ENCODE results near the gene XYLT2. TPM values are rescaled to one million over a fixed set of nuclear protein-coding genes. Genes with fewer than 3 reads are reported as not detected.
A peak's percentile ranks its signal among the peaks of the same experiment; 100 is the strongest.
"Not testable (repeated sequence)": the region's sequence is repeated elsewhere in the genome, so short reads cannot be mapped to it uniquely, and the experiment has no call there.

Gene XYLT2
- polyA plus RNA-seq, 3 donors = 15.5 to 16.7 (median 15.8) TPM

DNA sequence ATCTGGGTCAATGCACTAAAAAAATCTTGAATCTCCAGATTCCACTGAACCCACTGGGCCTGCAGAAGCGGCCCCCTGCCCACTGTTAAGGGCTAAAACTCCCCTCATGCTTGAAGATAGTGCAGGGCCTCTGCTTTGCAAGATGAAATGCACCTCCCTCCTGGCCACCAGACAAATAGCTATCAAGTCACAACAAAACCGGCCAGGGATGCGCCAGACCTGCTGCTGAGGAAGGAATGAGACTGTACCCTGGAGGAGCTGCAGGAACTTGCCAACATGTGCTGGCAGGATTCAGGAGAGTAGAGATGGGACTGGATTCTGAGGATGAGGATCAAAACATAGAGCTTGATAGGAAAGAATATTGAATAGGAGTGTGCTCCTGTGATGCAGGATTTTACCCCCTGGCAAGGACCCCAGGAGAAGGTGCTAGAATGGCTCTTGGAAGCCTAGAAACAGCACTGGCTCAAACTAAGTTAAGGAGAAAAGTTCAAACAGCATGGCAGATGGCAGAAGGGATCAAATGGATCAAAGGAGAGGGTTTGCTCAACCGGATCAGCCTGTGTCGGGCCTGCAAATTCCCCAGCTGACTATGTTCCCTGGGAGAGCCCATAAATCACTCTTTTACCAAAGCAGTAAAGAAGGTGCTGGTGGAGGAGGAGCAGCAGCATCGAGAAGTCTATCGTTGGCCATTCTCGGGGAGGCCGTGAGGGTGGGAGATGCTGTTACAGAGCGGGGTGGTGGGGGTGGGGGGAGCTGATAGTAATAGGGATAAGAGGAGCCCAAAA lies 27.2 kb upstream of the XYLT2 start:
- peak; percentile 56 to 79 (median 71) for DNase-seq (ENCODE audit: low read depth in 3 of 3, low spot score in 2 of 3)

DNA sequence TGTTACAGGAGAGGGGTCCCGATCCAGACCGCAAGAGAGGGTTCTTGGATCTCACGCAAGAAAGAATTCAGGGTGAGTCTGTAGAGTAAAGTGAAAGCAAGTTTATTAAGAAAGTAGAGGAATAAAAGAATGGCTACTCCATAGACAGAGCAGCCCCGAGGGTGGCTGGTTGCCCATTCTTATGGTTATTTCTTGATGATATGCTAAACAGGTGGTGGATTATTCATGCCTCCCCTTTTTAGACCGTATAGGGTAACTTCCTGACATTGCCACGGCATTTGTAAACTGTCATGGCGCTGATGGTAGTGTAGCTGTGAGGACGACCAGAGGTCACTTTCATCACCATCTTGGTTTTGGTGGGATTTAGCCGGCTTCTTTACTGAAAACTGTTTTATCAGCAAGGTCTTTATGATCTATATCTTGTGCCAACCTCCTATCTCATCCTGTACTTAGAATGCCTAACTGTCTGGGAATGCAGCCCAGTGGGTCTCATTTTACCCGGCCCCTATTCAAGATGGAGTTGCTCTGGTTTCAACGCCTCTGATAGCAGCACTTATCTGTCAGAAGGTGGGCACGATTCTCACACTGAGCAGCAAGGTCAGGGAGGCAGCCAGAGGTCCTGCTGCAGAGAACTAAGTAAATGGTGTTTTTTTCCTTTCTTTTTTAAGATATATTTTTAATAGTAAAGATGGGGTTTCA lies 26.5 kb upstream of the XYLT2 start:
- DNase-seq (ENCODE audit: low read depth in 3 of 3, low spot score in 2 of 3) = no peak

DNA sequence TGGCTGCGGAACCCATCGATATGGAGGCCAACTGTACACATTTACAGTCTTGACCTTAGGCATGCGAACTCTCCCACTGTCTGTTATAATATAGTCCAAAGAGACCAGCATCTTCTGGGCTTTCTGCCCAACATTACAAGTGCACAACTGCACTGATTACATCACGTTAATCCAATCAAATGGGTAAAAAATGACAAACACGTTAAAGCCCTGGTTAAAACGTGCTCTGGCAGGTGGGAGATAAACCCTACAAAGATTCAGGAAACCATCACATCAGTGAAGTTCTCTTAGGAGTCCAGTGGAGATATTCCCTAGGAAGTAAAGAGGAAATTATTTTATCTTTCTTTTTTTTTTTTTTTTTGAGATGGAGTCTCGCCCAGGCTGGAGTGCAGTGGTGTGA lies 23.7 kb upstream of the XYLT2 start:
- no peak for DNase-seq (ENCODE audit: low read depth in 3 of 3, low spot score in 2 of 3)

DNA sequence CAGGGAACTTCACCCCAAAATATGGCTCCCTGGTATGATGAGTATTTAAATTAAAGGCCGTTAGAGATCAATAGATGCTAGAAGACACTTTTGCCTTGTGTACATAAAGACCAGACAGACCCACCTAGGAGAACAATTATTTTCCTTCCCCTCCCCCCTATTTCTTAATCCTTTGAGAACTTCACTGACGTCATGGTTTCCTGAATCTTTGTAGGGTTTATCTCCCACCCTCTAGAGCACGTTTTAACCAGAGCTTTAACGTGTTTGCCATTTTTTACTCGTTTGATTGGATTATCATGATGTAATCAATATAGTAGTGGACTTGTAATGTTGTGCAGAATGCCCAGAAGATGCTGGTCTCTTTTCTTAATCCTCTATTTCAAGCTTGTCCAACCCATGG lies 22.9 kb upstream of the XYLT2 start:
- DNase-seq (ENCODE audit: low read depth in 3 of 3, low spot score in 2 of 3) = no peak

DNA sequence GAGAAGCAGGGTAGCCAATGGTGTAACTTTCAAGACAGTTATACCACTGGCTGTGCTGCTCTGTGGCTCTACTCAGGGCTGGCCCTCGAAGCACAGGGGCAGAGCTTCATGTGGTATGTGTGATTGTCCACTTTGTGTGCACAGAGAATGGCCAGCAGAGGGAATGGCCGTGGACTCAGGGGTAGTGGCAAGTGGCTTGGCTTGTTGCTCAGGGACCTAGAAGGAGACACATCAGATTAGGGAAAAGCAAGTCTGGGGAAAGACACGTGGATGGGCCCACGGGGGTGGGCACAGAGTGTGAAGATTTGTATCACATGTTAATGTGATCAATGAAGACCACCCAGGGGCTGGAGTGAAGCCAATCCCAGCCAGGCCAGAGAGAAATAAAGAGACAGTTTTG lies 20.0 kb upstream of the XYLT2 start:
- DNase-seq (ENCODE audit: low read depth in 3 of 3, low spot score in 2 of 3) = no peak

DNA sequence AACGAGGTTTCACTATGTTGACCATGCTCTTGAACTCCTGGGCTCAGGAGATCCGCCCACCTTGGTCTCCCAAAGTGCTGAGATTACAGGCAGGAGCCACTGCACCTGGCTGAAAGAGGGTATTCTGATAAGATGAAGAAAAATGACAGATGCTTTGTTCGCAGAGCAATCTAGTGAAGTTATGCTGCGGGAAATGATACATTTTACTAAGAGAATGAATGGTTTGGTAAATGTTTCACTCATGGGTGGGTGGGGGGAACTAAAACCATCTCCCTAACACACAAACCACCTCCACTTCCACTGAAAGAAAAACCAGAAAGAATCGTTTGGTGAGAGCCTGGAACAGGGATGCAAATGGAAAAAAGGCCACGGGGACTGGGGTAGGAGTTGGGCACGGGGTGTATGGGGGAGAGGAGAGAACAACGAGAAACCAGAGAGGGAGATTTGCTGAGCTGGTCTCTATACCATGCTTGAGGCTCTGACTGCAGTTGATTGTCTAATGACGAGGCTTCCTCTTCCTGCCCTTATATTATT lies 19.0 kb upstream of the XYLT2 start:
- DNase-seq (ENCODE audit: low read depth in 3 of 3, low spot score in 2 of 3) = no peak

DNA sequence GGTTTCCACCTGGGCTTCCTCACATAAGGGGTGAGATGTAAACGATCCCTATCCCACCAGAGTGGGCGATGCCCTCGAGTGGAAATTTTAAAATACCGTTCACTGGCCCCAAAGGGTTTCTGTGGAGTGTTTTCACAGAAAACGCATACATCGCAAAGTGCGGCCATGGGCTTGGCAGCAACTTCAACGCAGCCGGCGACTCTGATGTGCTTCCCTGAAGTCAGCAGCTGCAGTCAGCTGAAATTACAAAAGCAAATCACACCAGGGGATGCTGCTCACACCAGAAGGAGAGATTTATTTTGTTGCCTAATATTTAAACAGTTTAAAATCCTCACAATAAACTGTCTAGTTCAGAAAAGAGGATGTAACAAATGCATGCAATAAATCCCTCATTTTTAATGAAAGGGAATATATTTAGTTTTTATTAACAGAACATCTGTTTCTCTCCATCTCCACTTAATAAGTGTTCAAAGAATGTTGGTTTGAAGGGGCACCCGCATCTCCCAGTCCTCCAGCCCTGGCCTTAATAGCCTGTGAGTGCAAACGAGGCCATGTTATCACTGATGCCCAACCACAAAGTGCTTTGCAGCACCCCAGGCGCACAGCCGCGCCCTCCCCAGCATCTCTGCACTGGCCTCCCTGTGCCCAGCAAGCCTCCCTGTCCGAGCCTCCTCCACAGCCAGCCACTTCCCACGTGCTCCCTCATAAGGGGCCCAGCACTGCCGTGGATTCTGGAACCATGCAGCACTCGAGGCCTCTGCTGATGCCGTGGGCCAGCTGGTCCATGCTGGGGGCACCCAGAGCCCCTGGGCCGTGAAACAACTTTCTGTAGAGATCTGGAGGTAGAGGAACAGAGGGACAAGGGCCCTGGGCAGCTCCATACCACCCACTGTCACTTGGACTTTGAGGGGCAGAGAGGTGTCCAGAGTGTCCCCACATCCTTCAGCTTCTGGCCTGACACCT lies 17.3 kb upstream of the XYLT2 start:
- peak in 1 of 3 donors; percentile 56 for DNase-seq (ENCODE audit: low read depth in 3 of 3, low spot score in 2 of 3)

DNA sequence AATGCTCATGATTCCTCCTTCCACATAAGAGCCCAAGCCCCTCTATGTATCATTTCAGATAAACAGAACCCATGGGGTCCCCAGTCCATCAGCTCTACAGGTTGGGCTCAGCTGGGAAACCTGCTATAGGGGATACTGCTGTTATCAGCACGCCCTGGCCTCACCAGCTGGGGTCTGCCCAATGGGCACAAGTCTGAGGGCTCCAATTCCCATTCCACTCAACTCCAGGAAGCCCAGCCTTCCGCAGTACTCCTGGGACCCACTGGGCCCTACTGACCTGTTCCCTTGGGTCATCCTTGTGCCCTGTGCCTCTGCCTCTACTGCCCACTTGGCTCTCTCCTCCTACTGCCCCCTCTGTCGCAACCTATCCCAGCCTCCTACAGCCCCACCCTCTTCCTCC lies 16.2 kb upstream of the XYLT2 start:
- DNase-seq (ENCODE audit: low read depth in 3 of 3, low spot score in 2 of 3) = no peak

DNA sequence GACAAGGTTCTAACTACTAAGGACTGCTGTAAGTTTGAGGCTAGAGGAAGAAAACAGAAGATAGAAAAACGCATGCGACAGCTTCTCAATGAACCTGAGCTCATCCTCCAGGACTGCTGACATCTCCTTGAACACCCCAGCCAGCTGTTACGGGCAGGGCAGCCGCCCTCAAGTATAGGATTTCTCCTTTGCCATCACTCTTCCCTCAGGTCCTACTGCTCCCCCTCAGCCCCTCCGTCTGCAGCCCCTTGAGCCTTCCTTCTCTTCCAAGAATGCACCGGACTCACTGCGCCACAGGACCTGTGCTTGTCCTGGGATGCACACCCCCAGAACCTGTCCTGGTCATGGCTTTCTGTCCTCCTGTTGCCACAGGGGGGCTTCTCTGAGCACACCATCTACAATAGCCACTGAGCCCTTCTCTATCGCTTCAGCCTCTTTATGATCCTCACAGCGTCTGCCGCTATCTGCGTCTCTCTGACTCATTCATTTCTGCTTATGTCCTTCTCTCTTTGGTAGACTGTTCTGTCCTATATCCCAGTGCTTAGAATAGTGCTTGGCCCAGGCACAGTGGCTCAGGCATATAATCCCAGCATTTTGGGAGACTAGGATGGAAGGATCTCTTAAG lies 15.7 kb upstream of the XYLT2 start:
- no peak for DNase-seq (ENCODE audit: low read depth in 3 of 3, low spot score in 2 of 3)

DNA sequence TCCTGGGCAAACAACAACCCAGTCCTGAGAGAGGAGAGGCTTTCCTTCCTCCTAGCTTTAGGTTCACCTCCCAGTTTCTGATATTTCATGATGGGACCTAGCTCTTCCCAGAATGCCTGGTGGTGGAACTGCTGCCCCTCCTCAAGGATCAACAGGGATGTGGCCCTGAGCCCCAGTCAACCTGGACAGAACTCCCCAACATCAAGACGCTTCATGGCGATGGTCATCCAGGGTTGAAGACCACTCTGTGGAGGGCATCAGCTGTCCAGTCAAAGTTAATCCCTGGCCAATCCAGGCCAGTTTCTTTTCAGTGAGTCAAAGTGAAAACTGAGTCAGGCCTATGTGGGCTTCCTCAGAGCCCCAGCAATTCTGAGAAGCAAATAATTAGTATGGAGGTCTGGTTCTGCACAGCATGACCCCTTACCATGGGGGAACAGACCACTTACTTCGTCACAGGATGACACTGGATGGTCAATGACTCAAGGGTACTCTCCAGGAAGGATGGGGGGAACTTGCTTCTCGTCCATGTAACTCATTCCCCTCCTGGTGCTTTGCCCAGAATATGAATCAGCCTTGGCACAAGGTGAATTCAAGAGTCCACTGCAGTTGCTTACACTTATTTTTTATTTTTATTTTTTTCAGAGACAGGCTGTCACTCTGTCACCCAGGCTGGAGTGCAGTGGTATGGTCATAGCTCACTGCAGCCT lies 14.7 kb upstream of the XYLT2 start:
- no peak for DNase-seq (ENCODE audit: low read depth in 3 of 3, low spot score in 2 of 3)

DNA sequence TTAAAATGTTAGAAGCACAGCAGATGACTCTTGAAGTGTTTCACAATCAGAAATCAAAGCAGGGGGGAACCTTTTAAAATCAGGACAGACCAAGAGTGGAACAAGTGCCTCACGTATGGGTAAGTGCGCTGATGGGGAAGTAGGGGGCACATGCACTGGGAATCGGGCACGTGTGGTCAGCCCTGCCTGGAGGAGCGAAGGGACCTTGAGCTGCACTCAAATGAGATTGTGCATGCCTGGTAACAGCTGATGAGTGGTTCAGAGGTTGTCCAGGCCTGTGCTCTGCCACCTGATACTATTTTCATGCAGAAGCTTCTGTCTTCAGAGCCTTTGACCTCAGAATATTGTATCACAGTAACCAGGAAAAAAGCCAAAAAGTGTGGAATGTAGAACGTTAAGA lies 13.7 kb upstream of the XYLT2 start:
- no peak for DNase-seq (ENCODE audit: low read depth in 3 of 3, low spot score in 2 of 3)

DNA sequence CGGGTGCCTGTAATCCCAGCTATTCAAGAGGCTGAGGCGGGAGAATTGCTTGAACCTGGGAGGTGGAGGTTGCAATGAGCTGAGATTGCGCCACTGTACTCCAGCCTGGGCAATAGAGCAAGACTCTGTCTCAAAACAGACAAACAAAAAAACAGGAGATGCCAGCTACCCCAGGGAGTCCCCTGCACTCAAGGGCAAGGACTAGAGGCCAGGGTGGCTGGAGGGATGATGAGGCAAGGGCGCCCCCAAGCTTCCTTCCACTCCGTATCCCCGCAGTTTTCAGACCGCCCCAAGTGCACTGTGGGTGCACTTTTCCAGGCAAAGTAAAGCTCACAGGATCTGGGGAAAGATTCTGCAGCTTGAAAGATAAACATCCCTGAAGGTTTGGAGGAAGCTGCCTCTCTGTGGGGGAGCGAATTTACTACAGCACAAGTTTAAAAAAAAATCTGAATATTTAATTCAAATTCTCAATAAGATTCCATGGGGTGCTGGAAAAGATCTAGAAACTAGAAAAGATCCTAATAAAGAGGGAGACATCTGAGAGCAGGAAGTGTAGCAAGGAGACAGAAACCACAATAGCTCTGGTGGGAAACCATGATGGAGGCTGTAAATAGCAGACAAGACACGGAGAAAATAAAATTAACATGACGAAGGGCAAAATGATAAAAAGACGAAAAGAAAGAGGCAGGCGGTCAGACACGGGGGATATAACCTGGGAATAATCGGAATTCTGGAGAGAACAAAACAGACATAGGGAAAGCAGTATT lies 12.5 kb upstream of the XYLT2 start:
- not testable (repeated sequence) for DNase-seq (ENCODE audit: low read depth in 3 of 3, low spot score in 2 of 3)

DNA sequence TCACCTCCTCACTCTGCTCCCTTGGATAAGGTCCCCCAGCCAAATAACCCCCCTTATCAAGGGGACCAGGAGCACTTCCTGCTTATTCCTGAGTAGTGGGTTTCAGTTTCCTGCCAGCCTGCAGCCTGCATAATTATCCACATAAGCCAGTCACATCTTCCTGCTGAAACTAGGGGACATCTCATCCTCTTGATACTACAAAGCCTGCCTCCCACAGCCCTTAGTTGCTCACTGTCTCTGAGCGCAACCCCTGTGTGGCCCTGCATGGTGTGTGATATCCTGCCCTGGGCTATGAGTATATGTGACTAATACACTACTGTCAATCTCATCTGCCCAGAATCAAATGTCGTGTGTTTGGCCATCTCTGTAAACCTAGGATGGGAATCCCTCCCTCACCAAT lies 8.0 kb upstream of the XYLT2 start:
- no peak for DNase-seq (ENCODE audit: low read depth in 3 of 3, low spot score in 2 of 3)

DNA sequence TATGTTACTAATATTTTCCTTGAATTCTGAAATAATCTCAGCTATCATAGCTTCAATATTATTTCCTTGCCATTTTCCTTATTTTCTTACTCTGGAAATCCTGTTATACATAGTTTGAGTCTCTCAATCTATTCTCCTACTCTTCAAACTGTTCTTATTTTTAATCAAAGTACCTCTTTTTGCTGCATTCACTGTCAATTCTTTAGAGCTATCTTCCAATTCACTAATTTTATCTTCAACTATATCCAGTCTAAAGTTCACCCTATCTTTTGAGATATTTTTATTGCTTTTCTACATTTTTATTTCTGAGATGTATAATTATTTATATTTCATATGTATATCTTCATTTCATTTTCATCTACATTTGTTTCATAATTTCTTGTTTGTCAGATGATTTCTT lies 7.3 kb upstream of the XYLT2 start:
- DNase-seq (ENCODE audit: low read depth in 3 of 3, low spot score in 2 of 3) = no peak

DNA sequence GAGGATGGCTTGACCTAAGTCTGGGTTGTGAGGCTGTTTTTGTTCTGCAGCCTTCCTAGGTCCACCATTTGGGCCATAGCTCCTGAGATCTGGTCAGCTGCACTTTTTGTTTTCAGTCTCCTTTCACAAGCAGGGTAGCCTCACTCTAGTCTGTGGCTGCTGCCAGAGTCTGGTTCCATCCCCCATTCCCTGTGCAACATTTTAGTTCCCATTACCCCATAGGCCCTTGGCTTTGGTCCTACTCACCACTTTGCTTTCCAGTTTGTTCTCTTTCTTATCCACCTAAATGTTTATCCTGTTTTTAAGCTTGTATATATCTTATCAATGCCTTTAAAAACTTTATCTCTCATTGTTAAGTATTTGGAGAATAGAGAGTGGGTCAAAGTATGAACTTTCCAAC lies 6.5 kb upstream of the XYLT2 start:
- no peak for DNase-seq (ENCODE audit: low read depth in 3 of 3, low spot score in 2 of 3)

DNA sequence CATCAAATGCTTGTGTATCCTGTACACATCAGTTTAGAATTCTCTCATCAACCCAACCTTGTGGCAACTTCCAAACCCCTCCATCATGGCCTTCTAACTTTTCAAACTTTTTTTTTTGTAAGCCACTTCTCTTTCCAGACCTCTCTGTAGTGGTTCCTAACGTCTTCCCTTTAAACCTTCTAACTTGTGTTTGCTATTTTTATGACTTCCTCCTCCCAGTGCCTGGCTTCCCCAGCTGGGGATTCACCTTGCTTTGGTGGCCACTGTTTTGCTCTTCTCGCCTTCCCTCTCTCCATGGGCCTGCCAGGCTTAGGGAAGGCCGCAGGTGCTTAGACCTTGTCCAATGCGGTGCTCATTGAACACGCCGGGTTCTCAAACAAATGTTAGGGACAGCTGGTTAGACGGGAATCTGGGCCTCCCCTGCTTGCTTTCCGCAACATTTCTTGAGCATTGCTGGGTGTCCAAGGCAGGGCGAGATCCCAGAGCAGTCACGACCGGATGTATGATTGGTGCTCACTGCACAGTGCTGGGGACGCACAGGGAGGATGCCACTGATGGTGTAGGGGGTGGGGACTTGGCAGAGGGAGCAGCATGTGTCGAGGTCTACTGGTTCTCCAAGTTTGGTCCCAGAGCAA lies 1.1 kb upstream of the XYLT2 start:
- DNase-seq (ENCODE audit: low read depth in 3 of 3, low spot score in 2 of 3) = no peak

DNA sequence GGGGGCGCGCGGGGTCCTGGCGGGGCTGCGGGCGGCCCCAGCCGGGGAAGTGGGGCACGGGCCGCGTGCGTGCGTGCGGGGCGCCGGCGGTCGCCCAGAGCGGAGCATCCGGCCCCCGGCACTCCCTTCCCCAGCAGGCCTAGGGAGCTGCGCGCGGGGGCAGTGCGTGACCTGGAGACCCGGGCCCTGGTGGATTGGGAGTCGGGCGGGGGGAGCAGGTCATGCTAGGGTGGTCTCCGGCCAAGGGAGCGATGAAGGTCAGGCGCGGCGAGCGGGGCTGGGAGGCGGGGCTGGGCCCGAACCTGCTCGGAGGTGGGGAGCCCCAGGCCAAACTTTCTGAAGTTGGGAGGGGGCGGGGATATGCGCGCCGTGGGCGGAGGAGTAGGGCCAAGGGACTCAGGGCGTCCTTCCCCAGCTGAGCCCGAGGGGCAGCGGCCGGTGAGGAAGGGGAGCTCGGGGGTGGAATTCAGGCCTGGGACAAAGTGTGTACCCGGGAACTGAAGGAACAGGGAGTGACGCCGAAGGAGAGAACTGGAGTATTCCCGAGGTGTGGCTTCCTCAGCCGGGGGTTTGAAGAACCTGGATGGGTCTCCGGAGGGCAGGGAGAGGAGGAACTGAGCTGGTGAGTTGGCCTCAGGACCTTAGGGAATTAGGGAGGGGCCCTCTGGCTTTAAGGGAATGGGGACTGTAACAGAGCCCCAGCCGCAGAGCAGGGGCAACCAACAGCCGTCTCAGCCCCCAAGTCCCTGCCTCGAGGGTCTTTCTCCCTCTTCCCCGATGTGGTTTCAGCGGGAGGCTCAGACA lies 589 bp downstream of the XYLT2 start:
- DNase-seq (ENCODE audit: low read depth in 3 of 3, low spot score in 2 of 3) = no peak

All from right renal cortex interstitium (tissue), 3 donors.